ENCODE data around the gene CBY3.
"Not testable (repeated sequence)": the region's sequence is repeated elsewhere in the genome, so short reads cannot be mapped to it uniquely, and the experiment has no call there.

The CBY3 gene

DNA sequence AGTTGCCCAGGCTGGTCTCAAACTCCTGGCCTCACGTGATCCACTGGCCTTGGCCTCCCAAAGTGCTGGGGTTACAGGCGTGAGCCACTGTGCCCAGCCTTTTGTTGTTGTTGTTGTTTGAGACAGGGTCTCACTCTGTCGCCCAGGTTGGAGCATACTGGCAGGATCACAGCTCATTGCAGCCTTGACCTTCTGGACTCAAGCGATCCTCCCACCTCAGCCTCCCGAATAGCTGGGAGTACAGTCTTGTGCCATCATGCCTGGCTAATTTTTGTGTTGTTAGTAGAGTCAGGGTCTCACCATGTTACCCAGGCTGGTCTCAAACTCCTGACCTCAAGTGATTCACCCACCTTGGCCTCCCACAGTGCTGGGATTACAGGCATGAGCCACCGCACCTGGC is 19.2 kb downstream of the CBY3 start:
- DNase-seq: not testable (repeated sequence)

GRCh38 chr5:179658179-179658856 is 22.5 kb downstream of the CBY3 start:
- peak; percentile 29 for DNase-seq

DNA sequence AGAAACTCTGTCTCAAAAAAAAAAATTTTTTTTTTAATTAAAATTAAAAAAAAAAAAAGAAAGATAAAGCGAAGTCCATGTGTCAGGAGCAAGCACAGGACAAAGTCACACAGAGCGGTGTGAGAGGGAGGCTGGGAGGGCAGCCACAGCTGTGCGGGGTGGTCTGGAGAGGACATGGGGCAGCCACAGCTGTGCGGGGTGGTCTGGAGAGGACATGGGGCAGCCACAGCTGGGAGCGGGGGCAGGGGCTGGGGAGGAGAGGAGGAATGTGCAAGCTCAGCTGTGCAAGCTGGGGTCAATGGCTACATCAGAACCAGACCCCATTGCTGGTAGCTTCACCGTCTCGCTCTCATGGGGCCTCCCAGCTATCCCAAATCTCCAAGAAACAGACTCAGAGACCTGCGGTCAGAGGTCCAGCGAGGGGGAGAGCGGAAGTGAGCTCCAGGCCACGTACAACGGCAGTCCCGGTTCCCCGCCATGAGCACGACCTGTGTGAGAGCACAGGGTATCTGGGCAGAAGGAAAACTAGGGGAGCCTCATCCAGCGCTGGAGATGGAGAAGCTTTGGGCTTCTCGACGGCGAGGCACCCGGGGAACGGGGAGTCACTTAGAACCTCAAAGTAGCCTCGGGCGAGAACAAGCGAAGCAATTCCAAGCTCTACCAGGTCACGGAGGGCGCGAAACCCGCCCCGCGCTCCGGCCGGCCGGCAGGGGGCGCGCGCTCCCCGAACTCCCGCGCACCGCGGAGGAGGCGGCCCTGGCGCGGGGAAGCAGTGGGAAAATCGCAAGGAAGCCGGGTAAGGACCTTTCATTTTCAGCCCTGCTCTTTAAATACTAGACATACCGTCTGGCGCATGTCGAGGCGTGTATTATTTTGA is 23.3 kb downstream of the CBY3 start:
- not testable (repeated sequence) for DNase-seq

- not testable (repeated sequence) for DNase-seq
Measured at GRCh38 chr5:179653135-179653534, 27.7 kb downstream of the CBY3 start.

- not testable (repeated sequence) for DNase-seq
Measured at GRCh38 chr5:179650245-179650644, 30.6 kb downstream of the CBY3 start.

GRCh38 chr5:179649166-179649703 is 31.6 kb downstream of the CBY3 start:
- DNase-seq: not testable (repeated sequence)

DNA sequence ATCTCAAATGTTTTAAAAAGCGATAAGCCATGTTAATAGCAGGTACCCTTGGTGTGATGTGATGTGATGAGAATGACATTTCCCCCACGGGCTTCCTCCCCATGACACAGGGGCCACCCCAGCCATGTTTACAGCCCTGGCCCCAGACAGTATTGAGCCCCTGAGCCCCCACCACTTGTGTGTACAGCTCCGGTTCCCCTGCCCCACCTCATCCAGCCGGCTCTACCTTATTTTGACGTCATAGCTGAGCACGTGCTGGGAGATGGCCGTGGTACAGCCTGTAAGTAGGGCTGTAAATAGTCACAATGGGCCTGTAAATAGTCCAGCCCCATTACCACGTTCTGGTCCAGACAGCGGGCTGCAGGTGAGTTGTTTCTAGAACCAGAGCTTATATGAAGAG is 32.4 kb downstream of the CBY3 start:
- no peak for DNase-seq

- DNase-seq: not testable (repeated sequence)
Measured at GRCh38 chr5:179644766-179645165, 36.1 kb downstream of the CBY3 start.

- DNase-seq: not testable (repeated sequence)
Measured at GRCh38 chr5:179643141-179643920, 37.5 kb downstream of the CBY3 start.

- not testable (repeated sequence) for DNase-seq
Measured at GRCh38 chr5:179642626-179643025, 38.2 kb downstream of the CBY3 start.

GRCh38 chr5:179641745-179642144 is 39.1 kb downstream of the CBY3 start:
- DNase-seq: not testable (repeated sequence)

- not testable (repeated sequence) for DNase-seq
Measured at GRCh38 chr5:179639296-179639695, 41.5 kb downstream of the CBY3 start.

- DNase-seq: not testable (repeated sequence)
Measured at GRCh38 chr5:179634370-179635172, 46.3 kb downstream of the CBY3 start.

- DNase-seq: not testable (repeated sequence)
Measured at GRCh38 chr5:179633501-179634369, 47.1 kb downstream of the CBY3 start.
